Gastrocnemius medialis (tissue), 4 donors: ENCODE results near the gene PPP6R2.

Experiments
- CTCF ChIP-seq, 5 experiments: fragments of 450-650 bp in 3 of 5; fragments of 200-600 bp in 2 of 5; sonication (generic) in 2 of 5; IDR thresholded peaks in 4 of 5; conservative IDR thresholded peaks in 1 of 5; 1 replicate in 4 of 5; 2 replicates in 1 of 5; pipeline ENCODE4 v1.5.1; 2016 to 2019; ENCODE audit warnings: antibody characterized with exemption in 5 of 5, mild to moderate bottlenecking in 3 of 5, moderate library complexity in 3 of 5
- POLR2A ChIP-seq, 2 donors: fragments of 450-650 bp; IDR thresholded peaks; one replicate each; pipeline ENCODE4 v1.6.1; 2017; ENCODE audit warnings: antibody characterized with exemption in 2 of 2, mild to moderate bottlenecking in 2 of 2, moderate library complexity in 2 of 2

- no peak for TF ChIP-seq CTCF (IDR thresholded peaks at IDR 0.05 in 4 of 5, conservative IDR thresholded peaks at IDR 0.05 in 1 of 5)
- no peak for TF ChIP-seq POLR2A (IDR thresholded peaks at IDR 0.05)
These were observed 41.5 kb upstream of the PPP6R2 start for GRCh38 chr22:50301581-50301991.
